GM19452 (cell line): Measurements from ENCODE around the gene KRTAP7-1.

ENCODE experiments used
- ATAC-seq: cut with Tn5 transposase; IDR thresholded peaks from one replicate; pipeline ENCODE4 v1.9.1; 2021; ENCODE audit not compliant: unreplicated experiment

Gene KRTAP7-1

GRCh38 chr21:30829659-30830058 is at the start of gene KRTAP7-1:
TSS of gene KRTAP7-1 (minus strand) at chr21:30829759. CDS start at chr21:30829698, 61 bp downstream.
- ATAC-seq, result no peak

GRCh38 chr21:30874526-30874925 is 45.0 kb upstream of the KRTAP7-1 start:
- no peak for ATAC-seq

GRCh38 chr21:30847627-30848500 is 18.3 kb upstream of the KRTAP7-1 start:
- ATAC-seq, result no peak

GRCh38 chr21:30842990-30843389 is 13.4 kb upstream of the KRTAP7-1 start:
- no peak for ATAC-seq

- ATAC-seq, result no peak
Observed at GRCh38 chr21:30839304-30839703, 9.7 kb upstream of the KRTAP7-1 start.

GRCh38 chr21:30838536-30838935 is 9.0 kb upstream of the KRTAP7-1 start:
- no peak for ATAC-seq

GRCh38 chr21:30831194-30831765 is 1.7 kb upstream of the KRTAP7-1 start:
- ATAC-seq, result no peak

GRCh38 chr21:30818837-30819610 is 10.5 kb downstream of the KRTAP7-1 start:
- ATAC-seq, result no peak

GRCh38 chr21:30813174-30813573 is 16.4 kb downstream of the KRTAP7-1 start, which contains the start of gene KRTAP8-1:
TSS of gene KRTAP8-1 (minus strand) at chr21:30813274. CDS start at chr21:30813220, 54 bp downstream.
- no peak for ATAC-seq

GRCh38 chr21:30800605-30801004 is 29.0 kb downstream of the KRTAP7-1 start:
- ATAC-seq, result no peak

GRCh38 chr21:30793581-30794314 is 35.8 kb downstream of the KRTAP7-1 start:
- no peak for ATAC-seq

GRCh38 chr21:30779249-30779648 is 50.3 kb downstream of the KRTAP7-1 start:
- no peak for ATAC-seq
